SK-N-MC (cell line): Measurements from ENCODE around the gene C1QTNF5.

Experiments
- EZH2 ChIP-seq: fragments of 200-600 bp; sonication (generic); IDR thresholded peaks from one replicate; pipeline ENCODE4 v1.6.1; 2017; ENCODE audit warnings: antibody characterized with exemption
- FOXP2 ChIP-seq: optimal IDR thresholded peaks from 2 replicates; pipeline ENCODE3; 2011; ENCODE audit warnings: mild to moderate bottlenecking, moderate library complexity; ENCODE audit not compliant: insufficient read depth; ENCODE audit errors: extremely low read length, control extremely low read depth
- POLR2AphosphoS5 ChIP-seq: IDR thresholded peaks from 2 replicates; pipeline ENCODE4 v1.6.1; 2012; ENCODE audit warnings: mild to moderate bottlenecking, low read depth, low read length, borderline replicate concordance

DNA sequence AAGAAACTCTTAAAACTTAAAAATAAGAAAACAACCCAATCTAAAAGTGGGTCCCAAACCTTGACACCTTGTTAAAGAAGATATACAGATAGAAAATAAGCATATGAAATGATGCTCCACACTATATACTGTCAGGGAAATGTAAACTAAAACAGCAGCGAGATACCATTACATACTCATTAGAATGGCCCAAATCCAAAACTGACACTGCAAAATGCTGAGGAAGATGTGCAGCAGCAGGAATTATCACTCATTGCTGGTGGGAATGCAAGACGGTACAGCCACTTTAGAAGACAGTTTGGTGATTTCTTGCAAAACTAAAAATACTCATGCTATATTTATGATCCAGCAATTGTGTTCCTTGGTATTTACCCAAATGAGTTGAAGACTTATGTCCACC, 11.4 kb downstream of the C1QTNF5 start:
- TF ChIP-seq EZH2 = no peak
- no peak for TF ChIP-seq POLR2AphosphoS5
- no peak for TF ChIP-seq FOXP2
